ENCODE results near the gene ADARB2.

DNA sequence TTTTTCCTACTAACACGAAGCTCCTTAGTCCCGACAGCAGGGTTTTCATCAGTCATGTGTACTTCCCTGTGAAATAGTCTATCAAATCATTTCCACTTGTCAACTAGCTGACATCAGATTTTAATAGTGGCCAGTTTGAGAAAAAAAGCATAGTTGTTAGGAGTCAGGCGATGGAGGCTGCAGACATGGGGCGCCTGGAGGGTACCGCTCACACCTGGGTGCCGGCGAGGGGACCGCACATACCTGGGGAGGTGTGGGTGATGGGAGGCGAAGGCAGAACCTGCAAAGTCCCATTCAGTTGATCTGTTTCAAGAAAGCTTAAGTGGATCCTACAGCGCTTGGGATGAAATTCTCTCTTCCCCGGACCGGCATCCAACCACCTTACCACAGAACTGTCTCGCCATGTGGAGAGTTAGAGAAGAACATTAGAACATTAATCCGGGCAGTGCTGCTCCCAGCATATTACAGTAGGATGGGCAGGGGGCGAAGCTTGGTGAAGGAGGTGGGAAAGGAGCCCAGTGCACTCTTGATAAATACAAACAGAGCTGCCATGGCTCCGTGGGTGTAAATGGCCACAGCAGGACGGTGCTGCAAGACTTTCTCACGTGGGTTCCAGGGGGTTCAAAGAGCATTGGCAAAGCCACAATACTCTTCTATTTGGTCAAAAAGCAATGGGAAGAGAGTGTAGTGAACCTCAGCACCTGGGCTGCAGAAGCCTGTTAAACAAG is 24.2 kb downstream of the ADARB2 start:
- TF ChIP-seq, protein P1, sequence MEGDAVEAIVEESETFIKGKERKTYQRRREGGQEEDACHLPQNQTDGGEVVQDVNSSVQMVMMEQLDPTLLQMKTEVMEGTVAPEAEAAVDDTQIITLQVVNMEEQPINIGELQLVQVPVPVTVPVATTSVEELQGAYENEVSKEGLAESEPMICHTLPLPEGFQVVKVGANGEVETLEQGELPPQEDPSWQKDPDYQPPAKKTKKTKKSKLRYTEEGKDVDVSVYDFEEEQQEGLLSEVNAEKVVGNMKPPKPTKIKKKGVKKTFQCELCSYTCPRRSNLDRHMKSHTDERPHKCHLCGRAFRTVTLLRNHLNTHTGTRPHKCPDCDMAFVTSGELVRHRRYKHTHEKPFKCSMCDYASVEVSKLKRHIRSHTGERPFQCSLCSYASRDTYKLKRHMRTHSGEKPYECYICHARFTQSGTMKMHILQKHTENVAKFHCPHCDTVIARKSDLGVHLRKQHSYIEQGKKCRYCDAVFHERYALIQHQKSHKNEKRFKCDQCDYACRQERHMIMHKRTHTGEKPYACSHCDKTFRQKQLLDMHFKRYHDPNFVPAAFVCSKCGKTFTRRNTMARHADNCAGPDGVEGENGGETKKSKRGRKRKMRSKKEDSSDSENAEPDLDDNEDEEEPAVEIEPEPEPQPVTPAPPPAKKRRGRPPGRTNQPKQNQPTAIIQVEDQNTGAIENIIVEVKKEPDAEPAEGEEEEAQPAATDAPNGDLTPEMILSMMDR (IDR thresholded peaks at IDR 0.05): no peak
- TF ChIP-seq POLR2A (IDR thresholded peaks at IDR 0.05): no peak

Data from Peyer's patch (tissue), 4 donors.